ENCODE measurements around the gene PRUNE2.

Gene PRUNE2

GRCh38 chr9:76624391-76625048, 281.4 kb downstream of the PRUNE2 start:
- no peak for DNase-seq (ENCODE audit: low spot score)

DNA sequence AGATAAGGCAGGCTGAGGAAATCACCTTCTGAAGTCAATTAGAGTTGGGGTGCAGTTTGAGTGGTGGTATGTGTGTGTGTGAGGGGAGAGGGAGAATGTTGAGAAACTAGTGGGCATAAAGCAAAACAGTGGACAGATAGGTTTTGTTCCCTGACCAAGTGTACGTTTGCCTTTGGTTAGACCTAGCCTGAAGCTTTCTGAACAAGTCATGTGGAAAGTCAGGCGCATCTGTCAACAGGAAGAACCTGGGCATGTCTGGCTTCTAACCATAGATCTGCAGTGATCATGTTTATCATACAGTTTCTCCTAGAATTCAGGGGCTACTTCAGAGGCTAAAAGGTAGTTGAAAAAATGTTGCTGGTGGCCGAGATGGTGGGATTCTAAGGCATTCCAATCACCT, 284.9 kb downstream of the PRUNE2 start:
- no peak for DNase-seq (ENCODE audit: low spot score)

GRCh38 chr9:76620581-76620980, 285.3 kb downstream of the PRUNE2 start:
- no peak for DNase-seq (ENCODE audit: low spot score)

DNA sequence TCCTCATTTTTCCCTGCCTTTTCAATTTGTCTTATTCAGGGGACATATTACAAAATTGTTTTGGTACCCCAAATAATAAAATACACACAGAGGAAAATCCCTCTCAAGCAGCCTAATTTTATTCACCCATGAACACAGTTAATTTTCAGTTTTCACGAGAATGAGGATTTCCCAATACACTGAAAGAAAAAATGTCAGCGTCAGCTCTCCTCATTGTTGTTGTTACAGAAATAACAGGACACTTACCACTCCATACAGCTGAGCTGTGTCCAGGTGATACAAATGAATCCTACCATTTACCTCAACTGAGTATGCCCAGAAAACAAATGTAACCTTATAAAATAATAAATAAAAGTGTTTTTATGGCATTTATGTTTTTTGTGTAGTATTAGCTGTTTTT, 286.3 kb downstream of the PRUNE2 start:
- no peak for DNase-seq (ENCODE audit: low spot score)

- DNase-seq (ENCODE audit: low spot score): no peak
These were observed 286.7 kb downstream of the PRUNE2 start for GRCh38 chr9:76619197-76619596.

DNA sequence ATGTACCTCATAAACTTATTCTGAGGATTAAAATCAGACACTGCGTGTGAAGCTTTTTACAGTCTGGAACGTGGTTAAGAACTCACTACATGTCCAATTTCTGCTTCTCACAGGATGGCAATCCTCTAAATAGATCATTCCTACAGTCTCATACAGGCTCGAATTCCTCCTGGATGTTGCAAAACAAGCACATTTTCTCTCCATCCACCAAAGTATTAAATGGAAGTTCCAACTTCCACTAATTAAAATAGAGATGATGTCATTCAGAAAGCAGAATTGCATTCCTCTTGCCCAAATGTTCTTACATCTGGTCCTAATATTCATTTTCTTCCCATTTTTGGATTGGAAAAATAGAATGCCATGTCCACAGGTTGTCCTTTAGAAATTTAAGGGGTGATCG, 287.2 kb downstream of the PRUNE2 start:
- DNase-seq (ENCODE audit: low spot score): no peak

- no peak for DNase-seq (ENCODE audit: low spot score)
These were observed 288.3 kb downstream of the PRUNE2 start for GRCh38 chr9:76617497-76618175.

DNA sequence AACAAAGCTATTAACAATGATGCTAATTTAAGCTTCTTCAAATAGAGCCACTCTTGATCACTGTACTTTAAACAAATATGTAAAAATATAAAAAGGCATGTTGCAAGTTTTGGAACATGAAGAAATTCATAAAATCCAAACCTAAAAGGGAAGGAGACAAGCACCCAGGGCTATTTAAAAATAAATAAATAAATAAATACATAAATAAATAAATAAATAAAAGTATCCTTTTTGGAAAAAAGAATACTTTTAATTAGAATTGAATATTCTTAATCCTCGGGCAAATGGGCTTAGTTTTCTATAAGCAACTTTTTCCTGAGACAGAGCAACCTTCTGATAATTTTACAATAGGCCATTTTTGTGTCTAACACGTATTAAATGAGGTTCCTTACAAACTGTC, 289.1 kb downstream of the PRUNE2 start:
- DNase-seq (ENCODE audit: low spot score): no peak

DNA sequence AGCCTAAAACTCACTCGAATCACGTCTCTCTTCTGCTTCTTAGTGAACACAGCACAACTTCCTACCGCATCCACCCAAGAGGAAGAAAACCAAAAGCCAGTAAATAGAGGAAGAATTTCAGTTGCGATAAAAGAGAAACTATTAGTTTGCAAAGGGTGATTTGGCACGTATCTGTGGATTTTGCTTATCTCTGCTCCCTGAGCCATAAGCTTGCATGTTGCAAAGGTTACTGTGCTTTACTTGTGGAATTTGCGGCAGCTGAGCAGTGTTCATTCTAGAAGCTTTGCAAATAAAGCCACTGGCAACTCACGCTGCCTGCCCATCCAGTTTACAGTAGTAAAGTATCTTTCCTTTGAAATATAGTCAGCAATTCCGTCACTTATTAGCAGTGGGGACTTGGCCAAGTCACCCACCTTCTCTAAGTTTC, 290.7 kb downstream of the PRUNE2 start:
- no peak for DNase-seq (ENCODE audit: low spot score)

GRCh38 chr9:76613974-76614373, 291.9 kb downstream of the PRUNE2 start:
- DNase-seq (ENCODE audit: low spot score): no peak

DNA sequence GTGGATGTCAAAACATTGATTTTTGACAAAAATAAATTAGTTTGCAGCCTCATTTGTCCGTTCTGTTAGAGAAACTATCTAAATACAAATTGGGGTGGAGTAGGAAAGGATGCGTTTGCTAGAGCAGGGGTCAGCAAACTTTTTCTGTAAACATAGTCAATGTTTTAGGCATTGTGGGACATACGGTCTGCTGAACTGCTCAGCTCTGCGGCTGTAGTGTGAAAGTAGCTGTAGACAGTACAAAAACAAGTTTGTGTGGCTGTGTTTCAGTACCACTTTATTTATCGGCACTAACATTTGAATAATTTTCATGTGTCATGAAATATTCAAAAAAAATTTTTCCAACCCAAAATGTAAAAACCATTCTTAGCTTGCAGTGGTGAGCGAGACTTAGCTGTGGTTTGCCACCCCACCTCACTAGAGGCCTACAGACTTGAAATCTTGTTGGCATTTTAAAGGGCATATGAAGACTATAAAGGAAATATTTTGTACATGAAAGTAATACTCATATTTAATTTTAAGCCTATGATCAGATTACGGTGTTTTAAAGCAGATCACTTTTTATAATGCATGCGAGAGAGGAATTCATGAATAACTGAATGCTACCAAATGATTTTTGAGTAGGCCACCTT, 292.6 kb downstream of the PRUNE2 start:
- no peak for DNase-seq (ENCODE audit: low spot score)

DNA sequence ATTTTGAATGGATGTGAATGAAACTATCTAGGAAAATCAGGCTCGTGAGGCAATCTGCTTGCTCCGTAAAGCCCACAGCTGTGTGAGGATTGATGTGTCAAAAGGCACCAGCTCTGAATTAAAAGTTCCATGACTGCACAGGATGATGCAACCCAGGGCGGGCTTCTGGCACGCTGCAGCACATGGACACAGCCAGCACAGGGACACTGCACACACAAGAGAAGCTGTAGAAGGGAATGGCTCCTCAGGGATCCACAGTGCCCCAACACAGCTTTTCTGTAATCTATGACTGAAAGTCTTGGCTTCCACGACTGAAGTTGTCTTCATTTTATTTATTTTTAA, 295.9 kb downstream of the PRUNE2 start:
- no peak for DNase-seq (ENCODE audit: low spot score)

DNA sequence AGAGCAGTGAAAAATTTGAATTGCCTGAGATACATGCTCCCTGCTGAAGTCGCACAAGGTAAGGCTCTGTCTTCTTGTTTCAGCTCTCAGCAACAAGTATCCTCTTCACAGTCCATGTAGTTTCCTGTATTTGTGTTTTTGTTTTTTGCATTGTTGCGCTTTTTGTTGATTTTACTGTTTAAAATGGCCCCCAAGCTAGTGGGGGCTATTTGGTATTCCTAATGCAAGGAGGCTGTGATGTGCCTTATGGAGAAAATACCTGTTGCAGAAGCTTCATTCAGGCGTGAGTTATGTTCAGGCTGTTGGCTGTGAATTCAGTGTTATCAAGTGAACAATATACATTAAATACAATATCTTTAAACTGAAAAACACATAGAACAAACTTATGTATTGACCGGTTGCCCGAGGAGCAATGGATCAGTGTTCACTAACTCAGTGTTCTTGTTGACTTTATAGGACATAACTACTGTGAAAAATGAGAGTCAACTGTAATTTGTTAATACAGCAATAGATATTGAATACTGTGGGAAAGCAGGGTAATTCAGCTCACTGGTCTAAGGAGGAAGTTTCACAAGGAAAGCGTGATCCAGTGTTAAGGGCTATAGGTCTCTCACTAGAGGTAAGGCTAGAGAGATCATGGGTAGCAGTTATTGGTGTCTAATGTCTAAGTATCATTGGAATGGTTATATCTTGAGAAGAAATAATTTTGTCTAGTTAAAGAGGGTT, 296.5 kb downstream of the PRUNE2 start:
- no peak for DNase-seq (ENCODE audit: low spot score)

- no peak for DNase-seq (ENCODE audit: low spot score)
These were observed 297.2 kb downstream of the PRUNE2 start for GRCh38 chr9:76608575-76609273.

DNA sequence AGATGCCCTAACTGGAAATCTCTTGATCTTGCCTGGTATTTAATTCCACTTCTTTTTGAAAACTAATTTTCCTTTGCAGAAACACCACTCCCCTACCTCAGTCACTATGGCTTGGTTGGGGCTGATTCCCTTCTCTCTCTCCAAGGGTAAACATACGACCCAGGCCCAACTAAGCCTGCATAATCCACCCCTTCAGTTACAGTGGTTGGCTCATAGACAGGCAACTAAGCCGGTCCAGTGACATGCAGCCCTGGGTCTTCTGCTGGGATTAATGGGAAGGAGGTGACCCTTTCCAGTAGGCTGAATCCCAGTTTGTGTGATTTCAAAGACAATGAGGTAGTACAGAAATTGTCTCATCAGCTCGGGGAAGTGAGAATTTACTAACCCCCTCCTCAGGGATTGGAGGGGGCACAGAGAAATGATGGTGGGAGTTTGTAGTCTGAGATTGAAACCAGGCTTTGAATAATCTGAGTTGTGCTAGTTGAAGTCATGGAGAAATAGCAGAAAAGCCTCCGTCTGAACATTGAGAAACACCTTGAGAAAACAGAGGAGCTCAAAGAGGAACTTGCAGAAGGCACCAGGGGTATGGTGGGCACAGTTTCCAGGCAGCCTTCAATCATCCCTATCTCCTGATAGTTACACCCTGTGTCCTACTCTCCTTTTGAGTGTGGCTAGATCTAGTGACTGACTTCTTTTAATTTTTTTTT, 298.0 kb downstream of the PRUNE2 start:
- no peak for DNase-seq (ENCODE audit: low spot score)

GRCh38 chr9:76605321-76605900, 300.5 kb downstream of the PRUNE2 start:
- DNase-seq (ENCODE audit: low spot score): no peak

- DNase-seq (ENCODE audit: low spot score): no peak
These were observed 301.9 kb downstream of the PRUNE2 start for GRCh38 chr9:76603931-76604570.

- DNase-seq (ENCODE audit: low spot score): no peak
These were observed 302.4 kb downstream of the PRUNE2 start for GRCh38 chr9:76603448-76603895.

- DNase-seq (ENCODE audit: low spot score): no peak
These were observed 303.7 kb downstream of the PRUNE2 start for GRCh38 chr9:76602199-76602598.

GRCh38 chr9:76600007-76600615, 305.8 kb downstream of the PRUNE2 start:
- DNase-seq (ENCODE audit: low spot score): no peak
